ENCODE results near the gene TMEM178B. TPM values are rescaled to one million over a fixed set of nuclear protein-coding genes. Genes with fewer than 3 reads are reported as not detected.

TMEM178B gene
- total RNA-seq, 1 donor from 2014 or later: 35.9 TPM

DNA sequence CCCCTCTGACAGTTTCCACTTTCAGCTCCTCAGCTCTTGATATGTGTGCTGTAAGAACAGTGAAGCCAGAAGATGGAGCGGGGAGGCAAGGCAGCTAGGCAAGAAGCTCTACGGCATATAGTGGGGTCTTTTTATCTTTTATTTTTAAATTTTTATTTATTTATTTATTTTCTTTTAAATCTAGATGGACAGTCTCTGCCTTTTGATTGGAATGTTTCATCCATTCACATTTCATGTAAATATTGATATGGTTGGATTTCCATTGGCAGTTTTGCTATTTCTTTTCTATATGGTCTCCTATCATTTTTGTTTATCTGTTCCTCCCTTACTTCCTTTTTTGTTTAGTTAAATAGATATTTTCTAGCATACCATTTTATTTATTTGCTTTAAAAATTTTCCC, 183.7 kb downstream of the TMEM178B start:
- Histone ChIP-seq H3K4me1 (peaks cover 9% of the 10 kb centered on the region), H3K9me3 (replicated peaks) (peaks cover 34% of the 10 kb centered on the region), H3K27ac (replicated peaks) (no peak overlapping the region), H3K4me3 (no peak overlapping the region), H3K36me3 (no peaks in the 10 kb centered on the region), H3K27me3 (ENCODE audit: low read depth) (no peaks in the 10 kb centered on the region)
- TF ChIP-seq, protein P1, sequence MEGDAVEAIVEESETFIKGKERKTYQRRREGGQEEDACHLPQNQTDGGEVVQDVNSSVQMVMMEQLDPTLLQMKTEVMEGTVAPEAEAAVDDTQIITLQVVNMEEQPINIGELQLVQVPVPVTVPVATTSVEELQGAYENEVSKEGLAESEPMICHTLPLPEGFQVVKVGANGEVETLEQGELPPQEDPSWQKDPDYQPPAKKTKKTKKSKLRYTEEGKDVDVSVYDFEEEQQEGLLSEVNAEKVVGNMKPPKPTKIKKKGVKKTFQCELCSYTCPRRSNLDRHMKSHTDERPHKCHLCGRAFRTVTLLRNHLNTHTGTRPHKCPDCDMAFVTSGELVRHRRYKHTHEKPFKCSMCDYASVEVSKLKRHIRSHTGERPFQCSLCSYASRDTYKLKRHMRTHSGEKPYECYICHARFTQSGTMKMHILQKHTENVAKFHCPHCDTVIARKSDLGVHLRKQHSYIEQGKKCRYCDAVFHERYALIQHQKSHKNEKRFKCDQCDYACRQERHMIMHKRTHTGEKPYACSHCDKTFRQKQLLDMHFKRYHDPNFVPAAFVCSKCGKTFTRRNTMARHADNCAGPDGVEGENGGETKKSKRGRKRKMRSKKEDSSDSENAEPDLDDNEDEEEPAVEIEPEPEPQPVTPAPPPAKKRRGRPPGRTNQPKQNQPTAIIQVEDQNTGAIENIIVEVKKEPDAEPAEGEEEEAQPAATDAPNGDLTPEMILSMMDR (IDR thresholded peaks at IDR 0.05; ENCODE audit: borderline replicate concordance): no peak
- DNase-seq: no peak
- intact Hi-C loops (cut with micrococcal nuclease): no loop called here

DNA sequence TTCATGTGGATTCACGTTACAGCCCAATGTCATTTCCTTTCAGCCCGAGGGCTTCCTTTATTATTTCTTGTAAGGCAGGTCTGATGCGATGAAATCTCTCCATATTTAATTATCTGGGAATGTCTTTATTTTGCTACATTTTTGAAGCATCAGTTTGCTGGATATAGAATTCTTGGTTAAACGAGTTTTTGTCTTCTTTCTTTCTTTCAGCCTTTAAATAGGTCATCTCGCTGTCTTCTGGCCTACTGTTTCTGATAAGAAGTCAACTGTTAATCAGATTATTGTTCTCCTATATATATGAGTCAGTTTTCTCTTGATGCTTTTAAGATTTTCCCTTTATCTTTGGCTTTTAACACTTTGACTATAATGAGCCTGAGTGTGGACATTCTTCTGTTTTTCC, 184.7 kb downstream of the TMEM178B start:
- Histone ChIP-seq H3K4me3 (no peak overlapping the region), H3K4me1 (peaks cover 9% of the 10 kb centered on the region), H3K9me3 (replicated peaks) (peaks cover 34% of the 10 kb centered on the region), H3K27ac (replicated peaks) (no peak overlapping the region), H3K36me3 (no peaks in the 10 kb centered on the region), H3K27me3 (ENCODE audit: low read depth) (no peaks in the 10 kb centered on the region)
- TF ChIP-seq, protein P1 (IDR thresholded peaks at IDR 0.05; ENCODE audit: borderline replicate concordance): no peak
- no peak for DNase-seq
- intact Hi-C loops (cut with micrococcal nuclease): no loop called here

DNA sequence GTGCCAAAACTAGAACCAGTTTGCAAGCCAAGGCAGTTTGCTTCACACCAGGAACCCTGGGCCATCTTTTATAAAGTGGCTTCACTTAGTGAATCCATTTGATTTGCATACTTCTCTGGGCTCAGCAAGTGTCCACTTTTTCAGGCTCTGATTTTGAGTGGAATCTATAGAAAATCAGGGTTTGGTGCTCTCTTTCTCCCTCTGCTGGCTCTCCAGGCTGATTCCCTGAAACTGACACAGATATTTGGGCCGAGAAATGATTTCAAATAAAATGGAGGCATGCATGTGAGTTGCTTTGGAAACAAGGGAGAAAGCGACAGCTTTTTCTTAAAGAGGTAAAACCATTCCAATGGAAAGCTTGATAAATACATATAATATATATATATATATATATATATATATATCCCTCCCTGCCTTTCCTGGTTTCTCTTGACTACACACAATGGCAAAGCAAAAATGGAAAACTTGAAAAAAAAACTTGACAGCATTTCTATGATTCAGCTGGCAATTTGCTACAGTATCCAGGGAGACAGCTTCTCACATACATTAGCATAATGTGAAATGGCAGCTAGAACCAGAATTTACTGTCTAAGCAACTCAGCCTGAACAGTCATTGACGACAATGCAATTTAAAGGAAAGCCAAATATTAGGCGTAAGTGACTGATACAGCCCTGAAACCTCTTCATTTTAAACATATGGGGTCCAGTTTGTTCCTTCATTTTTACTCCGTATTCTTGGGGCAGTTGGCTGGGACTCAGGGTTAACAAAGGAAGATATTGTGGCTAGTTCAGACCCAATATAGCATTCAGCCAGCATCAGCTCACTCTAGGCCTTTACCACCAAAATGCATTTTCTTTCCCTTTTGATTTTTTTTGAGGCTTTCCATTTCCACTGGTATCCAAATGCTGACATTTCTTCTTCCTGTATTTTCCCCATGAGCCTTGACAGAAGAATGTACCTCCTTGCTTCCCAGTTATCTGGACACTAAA, 188.5 kb downstream of the TMEM178B start:
- TF ChIP-seq, protein P1 (IDR thresholded peaks at IDR 0.05; ENCODE audit: borderline replicate concordance): peak; percentile 29
- H3K27me3 ChIP-seq (ENCODE audit: low read depth): no peaks in the 10 kb centered on the region
- peaks cover 24% of the 10 kb centered on the region for H3K9me3 ChIP-seq (replicated peaks)
- no peak overlapping the region for H3K27ac ChIP-seq (replicated peaks)
- no peaks in the 10 kb centered on the region for H3K36me3 ChIP-seq
- intact Hi-C loops (cut with micrococcal nuclease): no loop called here
- DNase-seq: no peak
- H3K4me3 ChIP-seq: no peak overlapping the region
- peaks cover 13% of the 10 kb centered on the region for H3K4me1 ChIP-seq

DNA sequence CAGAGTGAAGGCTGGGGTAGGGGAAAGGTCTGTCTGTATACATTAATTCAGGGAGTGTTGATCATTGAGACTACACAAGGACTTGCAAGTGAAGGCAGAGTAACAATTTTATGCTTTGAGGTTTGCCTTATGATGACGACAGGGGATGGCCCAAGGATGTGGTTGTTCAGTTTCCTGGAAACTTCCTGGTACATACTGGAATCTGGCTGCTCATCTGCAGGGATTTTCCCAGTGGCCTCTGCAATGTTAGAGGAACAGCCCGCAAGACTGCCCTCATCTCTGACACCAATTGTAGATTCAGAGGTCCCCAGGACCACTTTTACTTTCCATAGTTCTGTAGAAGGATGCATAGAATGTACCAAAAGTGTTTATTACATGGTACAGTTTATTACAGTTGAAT, 189.6 kb downstream of the TMEM178B start:
- peaks cover 13% of the 10 kb centered on the region for H3K9me3 ChIP-seq (replicated peaks)
- H3K4me1 ChIP-seq: peaks cover 13% of the 10 kb centered on the region
- H3K36me3 ChIP-seq: no peaks in the 10 kb centered on the region
- intact Hi-C loops (cut with micrococcal nuclease): no loop called here
- no peak for DNase-seq
- no peaks in the 10 kb centered on the region for H3K27me3 ChIP-seq (ENCODE audit: low read depth)
- no peak overlapping the region for H3K27ac ChIP-seq (replicated peaks)
- TF ChIP-seq, protein P1 (IDR thresholded peaks at IDR 0.05; ENCODE audit: borderline replicate concordance): no peak
- no peak overlapping the region for H3K4me3 ChIP-seq

DNA sequence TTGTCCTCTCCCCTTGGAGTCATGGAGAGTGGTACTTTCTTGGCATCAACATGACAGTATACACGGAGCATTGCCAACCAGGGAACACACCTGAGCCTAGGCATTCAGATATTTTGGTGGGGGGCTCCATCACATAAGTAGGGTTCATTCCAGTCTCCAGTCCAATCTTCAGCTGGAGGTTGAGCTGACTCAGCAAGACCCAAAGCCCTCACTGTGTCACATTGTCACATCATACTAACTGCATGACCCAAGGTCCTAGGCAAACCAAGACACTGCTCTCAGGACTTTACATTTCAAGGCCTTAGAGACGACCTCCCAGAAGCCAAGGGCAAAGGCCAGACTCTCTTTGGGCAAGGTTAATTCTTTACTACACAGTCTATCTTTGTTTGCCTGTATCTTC, 190.1 kb downstream of the TMEM178B start:
- Histone ChIP-seq H3K27me3 (ENCODE audit: low read depth) (no peaks in the 10 kb centered on the region), H3K27ac (replicated peaks) (no peak overlapping the region), H3K4me3 (no peak overlapping the region), H3K4me1 (peaks cover 13% of the 10 kb centered on the region), H3K9me3 (replicated peaks) (peaks cover 9% of the 10 kb centered on the region), H3K36me3 (no peaks in the 10 kb centered on the region)
- intact Hi-C loops (cut with micrococcal nuclease): no loop called here
- TF ChIP-seq, protein P1 (IDR thresholded peaks at IDR 0.05; ENCODE audit: borderline replicate concordance): no peak
- DNase-seq: no peak

All from left ventricle myocardium inferior (tissue), 1 donor.